ENCODE measurements around the gene FLACC1. TPM values are rescaled to one million over a fixed set of nuclear protein-coding genes. Genes with fewer than 3 reads are reported as not detected.
"Not testable (repeated sequence)": the region's sequence is repeated elsewhere in the genome, so short reads cannot be mapped to it uniquely, and the experiment has no call there.

FLACC1 gene
- total RNA-seq, 1 experiment from 2014 or later, result 1.1 TPM

DNA sequence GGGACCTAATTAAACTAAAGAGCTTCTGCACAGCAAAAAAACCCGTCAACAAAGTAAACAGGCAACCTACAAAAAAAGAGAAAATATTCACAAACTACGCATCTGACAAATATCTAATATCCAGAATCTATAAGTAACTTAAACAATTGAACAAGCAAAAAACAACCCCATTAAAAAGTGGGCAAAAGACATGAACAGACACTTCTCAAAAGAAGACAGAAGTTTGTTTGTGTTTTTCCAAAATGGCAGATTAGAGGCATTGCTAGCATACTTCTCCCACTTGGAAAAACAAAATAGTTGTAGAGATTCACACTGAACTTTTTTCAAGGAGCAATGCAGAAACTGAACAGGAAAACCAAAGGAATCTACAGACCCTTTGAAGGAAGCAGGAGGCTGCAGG is 37.6 kb downstream of the FLACC1 start:
- intact Hi-C loops (cut with micrococcal nuclease), result no loop called here
- DNase-seq (ENCODE audit: unreplicated experiment), result no peak
- no peak overlapping the region for H3K27ac Mint-ChIP-seq (ENCODE audit: low read depth, unreplicated experiment)
- ChIA-PET POLR2A (no interaction called here), CTCF (no interaction called here)
- TF ChIP-seq, protein P1, sequence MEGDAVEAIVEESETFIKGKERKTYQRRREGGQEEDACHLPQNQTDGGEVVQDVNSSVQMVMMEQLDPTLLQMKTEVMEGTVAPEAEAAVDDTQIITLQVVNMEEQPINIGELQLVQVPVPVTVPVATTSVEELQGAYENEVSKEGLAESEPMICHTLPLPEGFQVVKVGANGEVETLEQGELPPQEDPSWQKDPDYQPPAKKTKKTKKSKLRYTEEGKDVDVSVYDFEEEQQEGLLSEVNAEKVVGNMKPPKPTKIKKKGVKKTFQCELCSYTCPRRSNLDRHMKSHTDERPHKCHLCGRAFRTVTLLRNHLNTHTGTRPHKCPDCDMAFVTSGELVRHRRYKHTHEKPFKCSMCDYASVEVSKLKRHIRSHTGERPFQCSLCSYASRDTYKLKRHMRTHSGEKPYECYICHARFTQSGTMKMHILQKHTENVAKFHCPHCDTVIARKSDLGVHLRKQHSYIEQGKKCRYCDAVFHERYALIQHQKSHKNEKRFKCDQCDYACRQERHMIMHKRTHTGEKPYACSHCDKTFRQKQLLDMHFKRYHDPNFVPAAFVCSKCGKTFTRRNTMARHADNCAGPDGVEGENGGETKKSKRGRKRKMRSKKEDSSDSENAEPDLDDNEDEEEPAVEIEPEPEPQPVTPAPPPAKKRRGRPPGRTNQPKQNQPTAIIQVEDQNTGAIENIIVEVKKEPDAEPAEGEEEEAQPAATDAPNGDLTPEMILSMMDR (IDR thresholded peaks at IDR 0.05; ENCODE audit: unreplicated experiment), result no peak
- no peak overlapping the region for H3K4me3 Mint-ChIP-seq (ENCODE audit: unreplicated experiment)
- H3K9me3 Mint-ChIP-seq (ENCODE audit: unreplicated experiment), result peaks cover 13% of the 10 kb centered on the region
- H3K36me3 Mint-ChIP-seq (ENCODE audit: insufficient read depth, unreplicated experiment), result peaks cover 7% of the 10 kb centered on the region
- no peaks in the 10 kb centered on the region for H3K4me1 Mint-ChIP-seq (ENCODE audit: insufficient read depth, unreplicated experiment)
- BruUV-seq (replicated peaks), result no TSS peak
- H3K27me3 Mint-ChIP-seq (ENCODE audit: insufficient read depth, unreplicated experiment), result no peaks in the 10 kb centered on the region

DNA sequence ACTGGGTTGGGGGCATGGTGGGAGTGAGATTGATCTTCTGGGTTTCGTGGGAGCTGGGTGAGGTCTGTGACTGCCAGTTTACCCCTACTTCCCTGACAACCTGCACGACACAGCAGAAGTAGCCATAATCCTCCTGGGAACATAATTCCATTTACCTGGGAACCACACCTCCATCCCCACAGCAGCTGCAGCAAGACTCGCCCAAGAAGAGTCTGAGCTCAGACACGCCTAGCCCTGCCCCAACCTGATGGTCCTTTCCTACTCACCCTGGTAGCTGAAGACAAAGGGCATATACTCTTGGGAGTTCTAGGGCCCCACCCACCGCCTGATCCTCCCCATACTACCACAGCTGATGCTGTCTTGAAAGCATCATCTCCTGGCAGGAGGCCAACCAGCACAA is 43.8 kb downstream of the FLACC1 start:
- TF ChIP-seq, protein P1 (IDR thresholded peaks at IDR 0.05; ENCODE audit: unreplicated experiment), result no peak

DNA sequence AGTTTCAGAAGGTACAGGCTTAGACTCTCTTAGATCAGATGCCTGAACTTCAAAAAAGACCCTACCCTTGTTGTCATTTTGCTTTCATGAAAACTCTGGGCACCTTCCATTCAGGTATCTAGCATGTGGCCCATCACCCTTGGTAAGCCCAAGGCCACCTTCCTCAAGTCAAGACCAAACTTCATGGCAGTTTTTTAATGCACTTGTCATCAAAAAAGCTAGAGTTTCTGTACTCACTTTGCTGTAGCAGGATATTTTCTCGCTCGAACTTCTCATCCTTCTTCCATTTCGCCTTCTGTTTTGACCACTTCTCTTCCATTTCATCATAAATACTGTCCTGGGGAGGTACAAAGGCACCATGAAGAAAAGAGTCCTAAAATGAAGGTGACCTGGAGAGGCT is 48.2 kb downstream of the FLACC1 start:
- ChIA-PET POLR2A (no interaction called here), CTCF (interaction anchor here (0.5 to 0.6 kb wide), 2 partner anchors 55 to 193 kb away, joined by 3 read pairs; no protein-coding TSS in a partner anchor)
- H3K36me3 Mint-ChIP-seq (ENCODE audit: insufficient read depth, unreplicated experiment), result peaks cover 7% of the 10 kb centered on the region
- intact Hi-C loops (cut with micrococcal nuclease), result no loop called here
- H3K27ac Mint-ChIP-seq (ENCODE audit: low read depth, unreplicated experiment), result no peak overlapping the region
- H3K4me3 Mint-ChIP-seq (ENCODE audit: unreplicated experiment), result no peak overlapping the region
- no peaks in the 10 kb centered on the region for H3K9me3 Mint-ChIP-seq (ENCODE audit: unreplicated experiment)
- H3K27me3 Mint-ChIP-seq (ENCODE audit: insufficient read depth, unreplicated experiment), result no peaks in the 10 kb centered on the region
- TF ChIP-seq, protein P1 (IDR thresholded peaks at IDR 0.05; ENCODE audit: unreplicated experiment), result no peak
- DNase-seq (ENCODE audit: unreplicated experiment), result no peak
- no peaks in the 10 kb centered on the region for H3K4me1 Mint-ChIP-seq (ENCODE audit: insufficient read depth, unreplicated experiment)
- no TSS peak for BruUV-seq (replicated peaks)

More for the DNA sequence above, 43.8 kb downstream of the FLACC1 start:
- intact Hi-C loops (cut with micrococcal nuclease), result no loop called here
- no peak for DNase-seq (ENCODE audit: unreplicated experiment)
- no peak overlapping the region for H3K4me3 Mint-ChIP-seq (ENCODE audit: unreplicated experiment)
- no TSS peak for BruUV-seq (replicated peaks)
- no peaks in the 10 kb centered on the region for H3K36me3 Mint-ChIP-seq (ENCODE audit: insufficient read depth, unreplicated experiment)
- POLR2A ChIA-PET, result no interaction called here
- H3K27me3 Mint-ChIP-seq (ENCODE audit: insufficient read depth, unreplicated experiment), result no peaks in the 10 kb centered on the region
- no peak overlapping the region for H3K27ac Mint-ChIP-seq (ENCODE audit: low read depth, unreplicated experiment)
- CTCF ChIA-PET, result no interaction called here
- no peaks in the 10 kb centered on the region for H3K9me3 Mint-ChIP-seq (ENCODE audit: unreplicated experiment)
- H3K4me1 Mint-ChIP-seq (ENCODE audit: insufficient read depth, unreplicated experiment), result no peaks in the 10 kb centered on the region

DNA sequence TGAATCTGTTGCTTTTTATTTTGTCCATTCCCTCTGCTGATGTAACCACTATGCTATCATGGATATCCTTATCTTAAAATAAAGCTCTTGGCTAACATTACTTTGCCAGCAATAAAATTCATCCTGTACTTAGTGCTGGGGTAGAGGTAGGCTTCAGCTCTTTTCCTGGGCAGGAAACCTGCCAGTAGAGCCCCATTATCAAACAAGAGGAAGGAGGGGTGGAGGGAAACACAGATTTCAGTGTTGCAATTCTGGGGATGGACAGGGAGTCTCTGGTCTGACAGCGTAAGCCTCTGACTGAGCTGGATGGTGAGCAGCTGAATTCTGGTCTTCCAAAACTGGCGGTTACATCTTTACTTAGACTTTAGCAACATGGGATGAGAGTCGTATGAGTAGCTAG is 49.3 kb downstream of the FLACC1 start:
- no peak for DNase-seq (ENCODE audit: unreplicated experiment)
- TF ChIP-seq, protein P1 (IDR thresholded peaks at IDR 0.05; ENCODE audit: unreplicated experiment), result no peak
- H3K27me3 Mint-ChIP-seq (ENCODE audit: insufficient read depth, unreplicated experiment), result no peaks in the 10 kb centered on the region
- intact Hi-C loops (cut with micrococcal nuclease), result no loop called here
- no peak overlapping the region for H3K27ac Mint-ChIP-seq (ENCODE audit: low read depth, unreplicated experiment)
- H3K4me1 Mint-ChIP-seq (ENCODE audit: insufficient read depth, unreplicated experiment), result no peaks in the 10 kb centered on the region
- no TSS peak for BruUV-seq (replicated peaks)
- CTCF ChIA-PET, result no interaction called here
- POLR2A ChIA-PET, result no interaction called here
- H3K4me3 Mint-ChIP-seq (ENCODE audit: unreplicated experiment), result no peak overlapping the region
- peaks cover 7% of the 10 kb centered on the region for H3K36me3 Mint-ChIP-seq (ENCODE audit: insufficient read depth, unreplicated experiment)
- H3K9me3 Mint-ChIP-seq (ENCODE audit: unreplicated experiment), result no peaks in the 10 kb centered on the region

DNA sequence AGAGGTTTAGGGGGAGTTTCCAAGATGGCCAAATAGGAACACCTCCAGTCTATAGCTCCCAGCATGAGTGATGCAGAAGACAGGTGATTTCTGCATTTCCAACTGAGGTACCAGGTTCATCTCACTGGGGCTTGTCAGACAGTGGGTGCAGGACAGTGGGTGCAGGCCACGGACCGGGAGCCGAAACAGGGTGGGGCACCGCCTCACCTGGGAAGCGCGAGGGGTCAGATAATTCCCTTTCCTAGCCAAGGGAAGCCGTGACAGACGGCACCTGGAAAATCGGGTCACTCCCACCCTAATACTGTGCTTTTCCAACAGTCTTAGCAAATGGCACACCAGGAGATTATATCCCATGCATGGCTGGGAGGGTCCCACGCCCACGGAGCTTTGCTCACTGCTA is 57.2 kb downstream of the FLACC1 start:
- intact Hi-C loops (cut with micrococcal nuclease); POLR2A ChIA-PET; H3K4me3 Mint-ChIP-seq (ENCODE audit: unreplicated experiment); BruUV-seq (replicated peaks); H3K27ac Mint-ChIP-seq (ENCODE audit: low read depth, unreplicated experiment); CTCF ChIA-PET; H3K36me3 Mint-ChIP-seq (ENCODE audit: insufficient read depth, unreplicated experiment); H3K27me3 Mint-ChIP-seq (ENCODE audit: insufficient read depth, unreplicated experiment); H3K4me1 Mint-ChIP-seq (ENCODE audit: insufficient read depth, unreplicated experiment); DNase-seq (ENCODE audit: unreplicated experiment): not testable (repeated sequence)
- peaks cover 16% of the 10 kb centered on the region for H3K9me3 Mint-ChIP-seq (ENCODE audit: unreplicated experiment)

All from MCF 10A (cell line).